ENCODE results near the gene ALLC.
A peak's percentile ranks its signal among the peaks of the same experiment; 100 is the strongest.

The ALLC gene

GRCh38 chr2:3665886-3666612 lies 8.0 kb downstream of the ALLC start:
- Histone ChIP-seq H3K4me1 (no peaks in the 10 kb centered on the region), H3K27ac (no peak overlapping the region), H3K9me3 (no peaks in the 10 kb centered on the region), H3K36me3 (no peaks in the 10 kb centered on the region), H3K27me3 (no peaks in the 10 kb centered on the region), H3K4me3 (no peak overlapping the region)
- peak; percentile 10 to 28 for DNase-seq
- TF ChIP-seq, protein P1, sequence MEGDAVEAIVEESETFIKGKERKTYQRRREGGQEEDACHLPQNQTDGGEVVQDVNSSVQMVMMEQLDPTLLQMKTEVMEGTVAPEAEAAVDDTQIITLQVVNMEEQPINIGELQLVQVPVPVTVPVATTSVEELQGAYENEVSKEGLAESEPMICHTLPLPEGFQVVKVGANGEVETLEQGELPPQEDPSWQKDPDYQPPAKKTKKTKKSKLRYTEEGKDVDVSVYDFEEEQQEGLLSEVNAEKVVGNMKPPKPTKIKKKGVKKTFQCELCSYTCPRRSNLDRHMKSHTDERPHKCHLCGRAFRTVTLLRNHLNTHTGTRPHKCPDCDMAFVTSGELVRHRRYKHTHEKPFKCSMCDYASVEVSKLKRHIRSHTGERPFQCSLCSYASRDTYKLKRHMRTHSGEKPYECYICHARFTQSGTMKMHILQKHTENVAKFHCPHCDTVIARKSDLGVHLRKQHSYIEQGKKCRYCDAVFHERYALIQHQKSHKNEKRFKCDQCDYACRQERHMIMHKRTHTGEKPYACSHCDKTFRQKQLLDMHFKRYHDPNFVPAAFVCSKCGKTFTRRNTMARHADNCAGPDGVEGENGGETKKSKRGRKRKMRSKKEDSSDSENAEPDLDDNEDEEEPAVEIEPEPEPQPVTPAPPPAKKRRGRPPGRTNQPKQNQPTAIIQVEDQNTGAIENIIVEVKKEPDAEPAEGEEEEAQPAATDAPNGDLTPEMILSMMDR (IDR thresholded peaks at IDR 0.05): no peak
- intact Hi-C loops (cut with DNase I; ENCODE audit: low total_unique reads): no loop called here

- H3K4me1 ChIP-seq: no peaks in the 10 kb centered on the region
- intact Hi-C loops (cut with DNase I; ENCODE audit: low total_unique reads): no loop called here
- no peaks in the 10 kb centered on the region for H3K9me3 ChIP-seq
- no peaks in the 10 kb centered on the region for H3K27me3 ChIP-seq
- TF ChIP-seq, protein P1 (IDR thresholded peaks at IDR 0.05): no peak
- DNase-seq: peak; percentile 7 to 38
- no peak overlapping the region for H3K4me3 ChIP-seq
- H3K27ac ChIP-seq: no peak overlapping the region
- no peaks in the 10 kb centered on the region for H3K36me3 ChIP-seq
Observed at GRCh38 chr2:3666613-3666975, 8.6 kb downstream of the ALLC start.

GRCh38 chr2:3667151-3667631 lies 9.2 kb downstream of the ALLC start:
- no peak overlapping the region for H3K4me3 ChIP-seq
- DNase-seq: peak in 1 of 2 donors; percentile 35
- intact Hi-C loops (cut with DNase I; ENCODE audit: low total_unique reads): no loop called here
- H3K27me3 ChIP-seq: no peaks in the 10 kb centered on the region
- H3K4me1 ChIP-seq: no peaks in the 10 kb centered on the region
- H3K9me3 ChIP-seq: no peaks in the 10 kb centered on the region
- no peaks in the 10 kb centered on the region for H3K36me3 ChIP-seq
- no peak overlapping the region for H3K27ac ChIP-seq
- TF ChIP-seq, protein P1 (IDR thresholded peaks at IDR 0.05): no peak

- no peaks in the 10 kb centered on the region for H3K36me3 ChIP-seq
- TF ChIP-seq, protein P1 (IDR thresholded peaks at IDR 0.05): no peak
- no peaks in the 10 kb centered on the region for H3K27me3 ChIP-seq
- H3K4me3 ChIP-seq: no peak overlapping the region
- H3K4me1 ChIP-seq: no peaks in the 10 kb centered on the region
- intact Hi-C loops (cut with DNase I; ENCODE audit: low total_unique reads): no loop called here
- H3K9me3 ChIP-seq: no peaks in the 10 kb centered on the region
- H3K27ac ChIP-seq: no peak overlapping the region
- peak in 1 of 2 donors; percentile 41 for DNase-seq
Observed at GRCh38 chr2:3669656-3670055, 11.7 kb downstream of the ALLC start.

- DNase-seq: no peak
- Histone ChIP-seq H3K4me3 (no peak overlapping the region), H3K27me3 (no peaks in the 10 kb centered on the region), H3K36me3 (no peaks in the 10 kb centered on the region), H3K27ac (no peak overlapping the region), H3K9me3 (no peaks in the 10 kb centered on the region), H3K4me1 (no peaks in the 10 kb centered on the region)
- intact Hi-C loops (cut with DNase I; ENCODE audit: low total_unique reads): no loop called here
- TF ChIP-seq, protein P1 (IDR thresholded peaks at IDR 0.05): no peak
Observed at GRCh38 chr2:3670376-3670775, 12.4 kb downstream of the ALLC start.
